GM18519 (cell line): Measurements from ENCODE around the gene TIE1.

ENCODE experiments used
- ATAC-seq: cut with Tn5 transposase; IDR thresholded peaks from one replicate; pipeline ENCODE4 v1.9.1; 2021; ENCODE audit warnings: mild to moderate bottlenecking, moderate library complexity; ENCODE audit not compliant: unreplicated experiment, low FRiP score

The TIE1 gene

GRCh38 chr1:43334453-43335205 lies 33.8 kb downstream of the TIE1 start:
- ATAC-seq = no peak

GRCh38 chr1:43337588-43337987 lies 36.8 kb downstream of the TIE1 start, which contains the start of gene MPL:
Gene MPL, plus strand, starts transcription at chr1:43337818. Its CDS starts 31 bp downstream, at chr1:43337849.
- ATAC-seq = no peak

GRCh38 chr1:43338001-43338400 lies 37.2 kb downstream of the TIE1 start:
- ATAC-seq = no peak

GRCh38 chr1:43339584-43340232 lies 38.9 kb downstream of the TIE1 start:
- ATAC-seq = no peak

GRCh38 chr1:43340559-43340958 lies 39.8 kb downstream of the TIE1 start:
- no peak for ATAC-seq

GRCh38 chr1:43344267-43344850 lies 43.6 kb downstream of the TIE1 start:
- no peak for ATAC-seq

GRCh38 chr1:43345120-43345519 lies 44.3 kb downstream of the TIE1 start:
- no peak for ATAC-seq

GRCh38 chr1:43346636-43347035 lies 45.9 kb downstream of the TIE1 start:
- no peak for ATAC-seq

GRCh38 chr1:43348343-43348808 lies 47.6 kb downstream of the TIE1 start:
- no peak for ATAC-seq

- ATAC-seq = no peak
Measured at GRCh38 chr1:43348809-43349593, 48.2 kb downstream of the TIE1 start.

GRCh38 chr1:43349594-43350306 lies 49.0 kb downstream of the TIE1 start:
- no peak for ATAC-seq

- no peak for ATAC-seq
Measured at GRCh38 chr1:43350976-43351375, 50.2 kb downstream of the TIE1 start.

GRCh38 chr1:43351421-43352350 lies 50.9 kb downstream of the TIE1 start:
- ATAC-seq = no peak

GRCh38 chr1:43352351-43352705 lies 51.5 kb downstream of the TIE1 start:
- no peak for ATAC-seq

GRCh38 chr1:43352881-43353280 lies 52.1 kb downstream of the TIE1 start:
- no peak for ATAC-seq

- no peak for ATAC-seq
Measured at GRCh38 chr1:43354471-43354870, 53.7 kb downstream of the TIE1 start.

- no peak for ATAC-seq
Measured at GRCh38 chr1:43354936-43355335, 54.2 kb downstream of the TIE1 start.

- ATAC-seq = no peak
Measured at GRCh38 chr1:43357251-43357650, 56.5 kb downstream of the TIE1 start.

GRCh38 chr1:43358121-43358745 lies 57.5 kb downstream of the TIE1 start:
- ATAC-seq = no peak
